WTC11 (cell line): ENCODE data around the gene QDPR. TPM values are rescaled to one million over a fixed set of nuclear protein-coding genes. Genes with fewer than 3 reads are reported as not detected.

Experiments
- ATAC-seq: fragments of 200-7000 bp; cut with Tn5 transposase; 2 replicates; pipeline ENCODE4 v1.10.0; 2021; ENCODE audit warnings: mild to moderate bottlenecking, moderate library complexity
- CTCF ChIA-PET: fragments of 300-600 bp; sonication (Branson Sonifier 250); formaldehyde crosslinking; loops from one replicate; lab custom pipeline; 2021; ENCODE audit warnings: antibody characterized with exemption; lab: Charles Lee
- POLR2A ChIA-PET: fragments of 350-600 bp; sonication (Branson Sonifier 250); formaldehyde crosslinking; loops from one replicate; lab custom pipeline; 2021; ENCODE audit warnings: antibody characterized with exemption; lab: Charles Lee
- DNase-seq: peaks from one replicate; pipeline ENCODE4 v3.0.0; 2021; ENCODE audit warnings: low spot score
- H3K27ac Mint-ChIP-seq: 2 replicates; pipeline ENCODE4 v1.8.0; 2021; ENCODE audit warnings: mixed read lengths
- H3K27me3 Mint-ChIP-seq: 2 replicates; pipeline ENCODE4 v1.8.0; 2021; ENCODE audit warnings: low read depth, mild to moderate bottlenecking, moderate library complexity, mixed read lengths
- H3K36me3 Mint-ChIP-seq: 2 replicates; pipeline ENCODE4 v1.8.0; 2021; ENCODE audit warnings: mixed read lengths
- H3K4me1 Mint-ChIP-seq: 2 replicates; pipeline ENCODE4 v1.8.0; 2022; ENCODE audit warnings: mixed read lengths
- H3K4me3 Mint-ChIP-seq: 2 replicates; pipeline ENCODE4 v1.8.0; 2021; ENCODE audit warnings: mild to moderate bottlenecking, moderate library complexity, mixed read lengths
- H3K9me3 Mint-ChIP-seq: 2 replicates; pipeline ENCODE4 v1.8.0; 2021; ENCODE audit warnings: mixed read lengths
- FOXP1 ChIP-seq: sonication (generic); formaldehyde crosslinking; IDR thresholded peaks from 2 replicates; pipeline ENCODE4 v1.8.0; 2022; ENCODE audit warnings: missing genetic modification reagents, mild to moderate bottlenecking, moderate library complexity, borderline replicate concordance
- MXD4 ChIP-seq: fragments of 250-450 bp; sonication (Bioruptor Pico); IDR thresholded peaks from 2 replicates; pipeline ENCODE4 v1.8.0; 2021; ENCODE audit warnings: mild to moderate bottlenecking, moderate library complexity, borderline replicate concordance
- NFYB ChIP-seq: sonication (generic); formaldehyde crosslinking; conservative IDR thresholded peaks from 2 replicates; pipeline ENCODE4 v1.8.0; 2022; ENCODE audit warnings: low read depth, missing genetic modification reagents
- NR3C1 ChIP-seq: sonication (generic); formaldehyde crosslinking; conservative IDR thresholded peaks from 2 replicates; pipeline ENCODE4 v1.8.1; 2023; ENCODE audit warnings: low read depth, mild to moderate bottlenecking, missing genetic modification reagents
- SMAD3 ChIP-seq: sonication (generic); formaldehyde crosslinking; IDR thresholded peaks from 2 replicates; pipeline ENCODE4 v1.8.0; 2022; ENCODE audit warnings: missing genetic modification reagents, mild to moderate bottlenecking, borderline replicate concordance
- SMAD4 ChIP-seq: sonication (generic); formaldehyde crosslinking; IDR thresholded peaks from 2 replicates; pipeline ENCODE4 v1.8.0; 2022; ENCODE audit warnings: mild to moderate bottlenecking, missing genetic modification reagents
- TEAD1 ChIP-seq: sonication (generic); formaldehyde crosslinking; IDR thresholded peaks from 2 replicates; pipeline ENCODE4 v1.8.0; 2022; ENCODE audit warnings: mild to moderate bottlenecking, missing genetic modification reagents
- TEAD4 ChIP-seq: sonication (generic); formaldehyde crosslinking; IDR thresholded peaks from 2 replicates; pipeline ENCODE4 v1.8.0; 2022; ENCODE audit warnings: mild to moderate bottlenecking, missing genetic modification reagents
- ZNF232 ChIP-seq: sonication (generic); formaldehyde crosslinking; IDR thresholded peaks from 2 replicates; pipeline ENCODE4 v1.8.0; 2022; ENCODE audit warnings: mild to moderate bottlenecking, missing genetic modification reagents
- total RNA-seq: library from RNA; stranded (reverse); gene quantifications from 3 replicates; pipeline ENCODE4 v1.2.3, GENCODE V29; 2021
- TF ChIP-seq, protein P1 (sequence below): sonication (generic); formaldehyde crosslinking; IDR thresholded peaks from 2 replicates; pipeline ENCODE4 v1.8.0; 2022; ENCODE audit warnings: mild to moderate bottlenecking, missing genetic modification reagents
- TF ChIP-seq, protein P2 (sequence below): sonication (generic); formaldehyde crosslinking; IDR thresholded peaks from 2 replicates; pipeline ENCODE4 v1.8.1; 2023; ENCODE audit warnings: mild to moderate bottlenecking, missing genetic modification reagents, moderate library complexity
- TF ChIP-seq, protein P3 (sequence below): sonication (generic); formaldehyde crosslinking; IDR thresholded peaks from 2 replicates; pipeline ENCODE4 v1.8.1; 2022; ENCODE audit warnings: low read depth, mild to moderate bottlenecking, moderate library complexity, missing genetic modification reagents, borderline replicate concordance
- TF ChIP-seq, protein P4 (sequence below): sonication (generic); formaldehyde crosslinking; IDR thresholded peaks from 2 replicates; pipeline ENCODE4 v1.8.0; 2022; ENCODE audit warnings: mild to moderate bottlenecking, missing genetic modification reagents
- TF ChIP-seq, protein P5 (sequence below): sonication (generic); formaldehyde crosslinking; IDR thresholded peaks from 2 replicates; pipeline ENCODE4 v1.8.1; 2022; ENCODE audit warnings: missing genetic modification reagents, borderline replicate concordance
- TF ChIP-seq, protein P6 (sequence below): fragments of 250-450 bp; sonication (Bioruptor Pico); IDR thresholded peaks from 2 replicates; pipeline ENCODE4 v1.9.0; 2021; ENCODE audit warnings: mild to moderate bottlenecking
- TF ChIP-seq, protein P7 (sequence below): sonication (generic); formaldehyde crosslinking; IDR thresholded peaks from 2 replicates; pipeline ENCODE4 v1.8.0; 2022; ENCODE audit warnings: missing genetic modification reagents
- TF ChIP-seq, protein P8 (sequence below): sonication (generic); formaldehyde crosslinking; IDR thresholded peaks from 2 replicates; pipeline ENCODE4 v1.8.0; 2022; ENCODE audit warnings: mild to moderate bottlenecking, missing genetic modification reagents
- TF ChIP-seq, protein P9 (sequence below): sonication (generic); formaldehyde crosslinking; IDR thresholded peaks from 2 replicates; pipeline ENCODE4 v1.8.1; 2023; ENCODE audit warnings: mild to moderate bottlenecking, missing genetic modification reagents

The QDPR gene
- total RNA-seq, 1 experiment from 2014 or later = 33.6 TPM

DNA sequence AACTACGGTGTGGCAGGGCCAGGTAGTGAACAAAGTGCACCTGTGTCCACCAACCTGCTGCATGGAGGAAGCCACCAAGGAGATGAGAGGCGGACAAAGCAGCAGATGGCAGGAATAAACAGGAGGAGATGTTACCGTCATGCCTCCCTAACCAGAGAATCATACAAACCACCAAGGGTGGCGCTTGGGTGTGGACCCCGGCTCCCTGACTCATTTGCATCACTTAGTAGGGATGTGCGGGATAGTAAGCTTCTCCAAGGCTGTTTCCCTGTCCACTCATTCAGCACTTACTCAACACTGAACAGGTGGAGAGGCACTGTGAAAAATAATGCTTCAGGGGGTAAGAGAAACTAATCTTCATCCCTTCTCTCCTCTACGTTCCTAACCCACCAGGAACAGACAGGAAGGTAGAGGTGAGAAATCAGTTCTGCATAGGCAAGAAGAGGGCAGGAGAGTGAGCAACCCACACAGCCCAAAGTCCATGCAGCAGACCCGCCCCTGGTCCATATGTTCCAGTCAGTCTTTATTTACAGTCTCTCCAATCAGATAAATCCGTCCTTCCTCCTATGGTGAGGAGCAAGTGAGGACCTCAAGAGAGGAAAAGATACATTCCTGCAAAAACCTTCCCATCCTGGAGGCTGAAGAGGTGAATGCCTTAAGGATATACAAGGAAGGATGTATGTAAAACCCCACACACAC lies 34.0 kb downstream of the QDPR start:
- no peak for ATAC-seq
- H3K27me3 Mint-ChIP-seq = no peaks in the 10 kb centered on the region
- POLR2A ChIA-PET = no interaction called here
- H3K9me3 Mint-ChIP-seq = no peaks in the 10 kb centered on the region
- DNase-seq = no peak
- no peak for TF ChIP-seq TEAD1
- TF ChIP-seq, protein P1, sequence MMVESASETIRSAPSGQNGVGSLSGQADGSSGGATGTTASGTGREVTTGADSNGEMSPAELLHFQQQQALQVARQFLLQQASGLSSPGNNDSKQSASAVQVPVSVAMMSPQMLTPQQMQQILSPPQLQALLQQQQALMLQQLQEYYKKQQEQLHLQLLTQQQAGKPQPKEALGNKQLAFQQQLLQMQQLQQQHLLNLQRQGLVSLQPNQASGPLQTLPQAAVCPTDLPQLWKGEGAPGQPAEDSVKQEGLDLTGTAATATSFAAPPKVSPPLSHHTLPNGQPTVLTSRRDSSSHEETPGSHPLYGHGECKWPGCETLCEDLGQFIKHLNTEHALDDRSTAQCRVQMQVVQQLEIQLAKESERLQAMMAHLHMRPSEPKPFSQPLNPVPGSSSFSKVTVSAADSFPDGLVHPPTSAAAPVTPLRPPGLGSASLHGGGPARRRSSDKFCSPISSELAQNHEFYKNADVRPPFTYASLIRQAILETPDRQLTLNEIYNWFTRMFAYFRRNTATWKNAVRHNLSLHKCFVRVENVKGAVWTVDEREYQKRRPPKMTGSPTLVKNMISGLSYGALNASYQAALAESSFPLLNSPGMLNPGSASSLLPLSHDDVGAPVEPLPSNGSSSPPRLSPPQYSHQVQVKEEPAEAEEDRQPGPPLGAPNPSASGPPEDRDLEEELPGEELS (CRISPR knock-in tag) = no peak
- TF ChIP-seq NR3C1 (CRISPR knock-in tag) = no peak
- no peak for TF ChIP-seq MXD4 (CRISPR knock-in tag)
- CTCF ChIA-PET = no interaction called here
- peaks cover 10% of the 10 kb centered on the region; the same call in 1 of the 2 replicates for H3K4me1 Mint-ChIP-seq
- no peak overlapping the region for H3K27ac Mint-ChIP-seq
- H3K36me3 Mint-ChIP-seq = no peaks in the 10 kb centered on the region
- no peak overlapping the region for H3K4me3 Mint-ChIP-seq

DNA sequence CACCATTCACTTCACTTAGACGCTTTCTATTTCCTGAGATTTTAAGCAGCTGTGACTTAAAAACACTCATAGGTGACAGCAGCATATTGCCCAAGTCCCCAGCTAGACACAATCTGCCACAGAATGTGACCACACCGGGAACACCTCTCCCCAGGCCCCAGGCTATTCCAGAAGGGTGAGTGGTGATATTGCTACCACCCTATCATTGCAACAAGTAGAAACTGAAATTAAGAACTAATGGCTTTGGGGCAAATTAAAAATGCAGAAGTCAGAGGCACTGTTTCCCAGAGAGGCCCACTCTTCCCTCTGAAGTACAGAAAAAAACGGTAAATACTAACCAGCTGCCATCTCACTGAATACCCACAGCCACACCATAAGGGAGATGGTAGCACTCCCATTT lies 35.0 kb downstream of the QDPR start:
- Mint-ChIP-seq H3K27me3 (no peaks in the 10 kb centered on the region), H3K4me3 (no peak overlapping the region), H3K9me3 (no peaks in the 10 kb centered on the region), H3K4me1 (peaks cover 10% of the 10 kb centered on the region; the same call in 1 of the 2 replicates), H3K27ac (no peak overlapping the region), H3K36me3 (no peaks in the 10 kb centered on the region)
- POLR2A ChIA-PET = no interaction called here
- no peak for DNase-seq
- CTCF ChIA-PET = no interaction called here
- no peak for ATAC-seq
- no peak for TF ChIP-seq FOXP1
- TF ChIP-seq TEAD4 (CRISPR knock-in tag) = no peak

DNA sequence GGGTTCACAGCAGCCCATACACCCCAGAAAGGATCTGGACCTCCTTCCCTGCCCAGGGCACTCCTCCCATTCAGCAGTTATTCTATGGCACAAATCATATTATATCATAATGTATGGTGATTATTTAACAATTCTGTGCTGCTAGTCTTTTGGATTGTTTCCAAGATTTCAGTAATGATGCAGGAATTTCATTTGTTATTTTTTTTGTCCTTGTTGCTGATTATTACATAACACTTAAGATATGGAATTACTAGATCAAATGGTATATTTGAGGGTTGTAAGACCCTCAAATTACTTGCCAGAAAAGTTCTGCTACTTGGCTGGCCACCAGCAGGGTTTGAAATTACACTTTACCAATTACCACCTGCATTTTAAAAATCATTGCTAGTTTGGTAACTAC lies 36.4 kb downstream of the QDPR start:
- no peak for DNase-seq
- TF ChIP-seq, protein P2, sequence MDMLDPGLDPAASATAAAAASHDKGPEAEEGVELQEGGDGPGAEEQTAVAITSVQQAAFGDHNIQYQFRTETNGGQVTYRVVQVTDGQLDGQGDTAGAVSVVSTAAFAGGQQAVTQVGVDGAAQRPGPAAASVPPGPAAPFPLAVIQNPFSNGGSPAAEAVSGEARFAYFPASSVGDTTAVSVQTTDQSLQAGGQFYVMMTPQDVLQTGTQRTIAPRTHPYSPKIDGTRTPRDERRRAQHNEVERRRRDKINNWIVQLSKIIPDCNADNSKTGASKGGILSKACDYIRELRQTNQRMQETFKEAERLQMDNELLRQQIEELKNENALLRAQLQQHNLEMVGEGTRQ (CRISPR knock-in tag) = no peak
- TF ChIP-seq, protein P3, sequence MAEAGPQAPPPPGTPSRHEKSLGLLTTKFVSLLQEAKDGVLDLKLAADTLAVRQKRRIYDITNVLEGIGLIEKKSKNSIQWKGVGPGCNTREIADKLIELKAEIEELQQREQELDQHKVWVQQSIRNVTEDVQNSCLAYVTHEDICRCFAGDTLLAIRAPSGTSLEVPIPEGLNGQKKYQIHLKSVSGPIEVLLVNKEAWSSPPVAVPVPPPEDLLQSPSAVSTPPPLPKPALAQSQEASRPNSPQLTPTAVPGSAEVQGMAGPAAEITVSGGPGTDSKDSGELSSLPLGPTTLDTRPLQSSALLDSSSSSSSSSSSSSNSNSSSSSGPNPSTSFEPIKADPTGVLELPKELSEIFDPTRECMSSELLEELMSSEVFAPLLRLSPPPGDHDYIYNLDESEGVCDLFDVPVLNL = no peak
- TF ChIP-seq, protein P4, sequence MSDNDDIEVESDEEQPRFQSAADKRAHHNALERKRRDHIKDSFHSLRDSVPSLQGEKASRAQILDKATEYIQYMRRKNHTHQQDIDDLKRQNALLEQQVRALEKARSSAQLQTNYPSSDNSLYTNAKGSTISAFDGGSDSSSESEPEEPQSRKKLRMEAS = no peak
- TF ChIP-seq SMAD3 (no peak), ZNF232 (CRISPR knock-in tag) (no peak), SMAD4 (CRISPR knock-in tag) (no peak), NFYB (CRISPR knock-in tag) (no peak)
- TF ChIP-seq, protein P5, sequence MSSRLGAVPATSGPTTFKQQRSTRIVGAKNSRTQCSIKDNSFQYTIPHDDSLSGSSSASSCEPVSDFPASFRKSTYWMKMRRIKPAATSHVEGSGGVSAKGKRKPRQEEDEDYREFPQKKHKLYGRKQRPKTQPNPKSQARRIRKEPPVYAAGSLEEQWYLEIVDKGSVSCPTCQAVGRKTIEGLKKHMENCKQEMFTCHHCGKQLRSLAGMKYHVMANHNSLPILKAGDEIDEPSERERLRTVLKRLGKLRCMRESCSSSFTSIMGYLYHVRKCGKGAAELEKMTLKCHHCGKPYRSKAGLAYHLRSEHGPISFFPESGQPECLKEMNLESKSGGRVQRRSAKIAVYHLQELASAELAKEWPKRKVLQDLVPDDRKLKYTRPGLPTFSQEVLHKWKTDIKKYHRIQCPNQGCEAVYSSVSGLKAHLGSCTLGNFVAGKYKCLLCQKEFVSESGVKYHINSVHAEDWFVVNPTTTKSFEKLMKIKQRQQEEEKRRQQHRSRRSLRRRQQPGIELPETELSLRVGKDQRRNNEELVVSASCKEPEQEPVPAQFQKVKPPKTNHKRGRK (CRISPR knock-in tag) = no peak
- TF ChIP-seq, protein P6, sequence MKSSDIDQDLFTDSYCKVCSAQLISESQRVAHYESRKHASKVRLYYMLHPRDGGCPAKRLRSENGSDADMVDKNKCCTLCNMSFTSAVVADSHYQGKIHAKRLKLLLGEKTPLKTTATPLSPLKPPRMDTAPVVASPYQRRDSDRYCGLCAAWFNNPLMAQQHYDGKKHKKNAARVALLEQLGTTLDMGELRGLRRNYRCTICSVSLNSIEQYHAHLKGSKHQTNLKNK (CRISPR knock-in tag) = no peak
- TF ChIP-seq, protein P7, sequence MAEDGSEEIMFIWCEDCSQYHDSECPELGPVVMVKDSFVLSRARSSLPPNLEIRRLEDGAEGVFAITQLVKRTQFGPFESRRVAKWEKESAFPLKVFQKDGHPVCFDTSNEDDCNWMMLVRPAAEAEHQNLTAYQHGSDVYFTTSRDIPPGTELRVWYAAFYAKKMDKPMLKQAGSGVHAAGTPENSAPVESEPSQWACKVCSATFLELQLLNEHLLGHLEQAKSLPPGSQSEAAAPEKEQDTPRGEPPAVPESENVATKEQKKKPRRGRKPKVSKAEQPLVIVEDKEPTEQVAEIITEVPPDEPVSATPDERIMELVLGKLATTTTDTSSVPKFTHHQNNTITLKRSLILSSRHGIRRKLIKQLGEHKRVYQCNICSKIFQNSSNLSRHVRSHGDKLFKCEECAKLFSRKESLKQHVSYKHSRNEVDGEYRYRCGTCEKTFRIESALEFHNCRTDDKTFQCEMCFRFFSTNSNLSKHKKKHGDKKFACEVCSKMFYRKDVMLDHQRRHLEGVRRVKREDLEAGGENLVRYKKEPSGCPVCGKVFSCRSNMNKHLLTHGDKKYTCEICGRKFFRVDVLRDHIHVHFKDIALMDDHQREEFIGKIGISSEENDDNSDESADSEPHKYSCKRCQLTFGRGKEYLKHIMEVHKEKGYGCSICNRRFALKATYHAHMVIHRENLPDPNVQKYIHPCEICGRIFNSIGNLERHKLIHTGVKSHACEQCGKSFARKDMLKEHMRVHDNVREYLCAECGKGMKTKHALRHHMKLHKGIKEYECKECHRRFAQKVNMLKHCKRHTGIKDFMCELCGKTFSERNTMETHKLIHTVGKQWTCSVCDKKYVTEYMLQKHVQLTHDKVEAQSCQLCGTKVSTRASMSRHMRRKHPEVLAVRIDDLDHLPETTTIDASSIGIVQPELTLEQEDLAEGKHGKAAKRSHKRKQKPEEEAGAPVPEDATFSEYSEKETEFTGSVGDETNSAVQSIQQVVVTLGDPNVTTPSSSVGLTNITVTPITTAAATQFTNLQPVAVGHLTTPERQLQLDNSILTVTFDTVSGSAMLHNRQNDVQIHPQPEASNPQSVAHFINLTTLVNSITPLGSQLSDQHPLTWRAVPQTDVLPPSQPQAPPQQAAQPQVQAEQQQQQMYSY = no peak
- TF ChIP-seq, protein P8, sequence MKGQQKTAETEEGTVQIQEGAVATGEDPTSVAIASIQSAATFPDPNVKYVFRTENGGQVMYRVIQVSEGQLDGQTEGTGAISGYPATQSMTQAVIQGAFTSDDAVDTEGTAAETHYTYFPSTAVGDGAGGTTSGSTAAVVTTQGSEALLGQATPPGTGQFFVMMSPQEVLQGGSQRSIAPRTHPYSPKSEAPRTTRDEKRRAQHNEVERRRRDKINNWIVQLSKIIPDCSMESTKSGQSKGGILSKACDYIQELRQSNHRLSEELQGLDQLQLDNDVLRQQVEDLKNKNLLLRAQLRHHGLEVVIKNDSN = no peak
- TF ChIP-seq, protein P9, sequence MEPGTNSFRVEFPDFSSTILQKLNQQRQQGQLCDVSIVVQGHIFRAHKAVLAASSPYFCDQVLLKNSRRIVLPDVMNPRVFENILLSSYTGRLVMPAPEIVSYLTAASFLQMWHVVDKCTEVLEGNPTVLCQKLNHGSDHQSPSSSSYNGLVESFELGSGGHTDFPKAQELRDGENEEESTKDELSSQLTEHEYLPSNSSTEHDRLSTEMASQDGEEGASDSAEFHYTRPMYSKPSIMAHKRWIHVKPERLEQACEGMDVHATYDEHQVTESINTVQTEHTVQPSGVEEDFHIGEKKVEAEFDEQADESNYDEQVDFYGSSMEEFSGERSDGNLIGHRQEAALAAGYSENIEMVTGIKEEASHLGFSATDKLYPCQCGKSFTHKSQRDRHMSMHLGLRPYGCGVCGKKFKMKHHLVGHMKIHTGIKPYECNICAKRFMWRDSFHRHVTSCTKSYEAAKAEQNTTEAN = no peak

More for the DNA sequence above, 36.4 kb downstream of the QDPR start:
- Mint-ChIP-seq H3K27me3 (no peaks in the 10 kb centered on the region), H3K36me3 (no peaks in the 10 kb centered on the region), H3K4me3 (no peak overlapping the region), H3K4me1 (peaks cover 10% of the 10 kb centered on the region; the same call in 1 of the 2 replicates), H3K27ac (no peak overlapping the region), H3K9me3 (no peaks in the 10 kb centered on the region)
- no peak for ATAC-seq
- POLR2A ChIA-PET = no interaction called here
- CTCF ChIA-PET = interaction anchor here (1.2 kb wide), 1 partner anchor 128 kb away, joined by 3 read pairs; no protein-coding TSS in a partner anchor
